GM12801 (cell line): Measurements from ENCODE around the gene LRRC49.

Experiments
- TF ChIP-seq, protein P1 (sequence below): IDR thresholded peaks from one replicate; pipeline ENCODE4 v1.5.1; 2011; ENCODE audit warnings: control low read depth; ENCODE audit not compliant: insufficient read length; ENCODE audit errors: extremely low read depth

LRRC49 gene

DNA sequence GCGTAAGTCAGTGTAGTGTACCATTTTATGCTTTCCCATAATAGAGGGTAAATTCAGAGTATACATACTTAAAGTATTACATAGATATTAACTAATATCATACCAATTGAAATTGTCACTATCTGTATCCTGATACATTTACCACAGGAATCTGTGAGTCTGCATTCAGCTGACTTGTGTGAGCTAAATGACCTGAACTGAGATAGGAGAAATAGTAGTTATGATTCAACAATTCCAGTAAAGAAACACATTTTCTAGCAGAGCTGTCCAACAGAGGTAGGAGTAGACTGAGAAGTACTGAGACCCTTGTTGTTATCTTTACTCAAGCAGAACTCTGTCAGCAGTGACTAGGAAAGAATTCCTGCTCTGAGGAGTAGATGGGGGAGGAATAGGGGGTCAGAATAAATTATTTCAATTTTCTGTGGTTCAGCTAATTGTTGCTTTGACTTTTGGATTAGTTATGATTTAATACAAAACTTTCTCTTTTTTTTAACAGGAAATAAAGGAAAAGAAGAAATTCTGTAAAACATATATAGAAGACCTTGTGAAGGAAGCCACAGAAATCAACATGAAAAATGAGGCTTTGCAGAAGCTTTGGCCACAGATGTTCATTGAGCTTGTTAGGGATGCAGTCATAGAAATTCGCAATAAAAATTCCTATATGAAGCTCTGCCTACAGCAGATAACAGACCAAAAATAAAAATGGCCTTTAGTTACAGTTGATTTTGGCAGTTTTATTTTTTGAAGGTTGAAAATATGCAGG, 156.5 kb downstream of the LRRC49 start:
- TF ChIP-seq, protein P1, sequence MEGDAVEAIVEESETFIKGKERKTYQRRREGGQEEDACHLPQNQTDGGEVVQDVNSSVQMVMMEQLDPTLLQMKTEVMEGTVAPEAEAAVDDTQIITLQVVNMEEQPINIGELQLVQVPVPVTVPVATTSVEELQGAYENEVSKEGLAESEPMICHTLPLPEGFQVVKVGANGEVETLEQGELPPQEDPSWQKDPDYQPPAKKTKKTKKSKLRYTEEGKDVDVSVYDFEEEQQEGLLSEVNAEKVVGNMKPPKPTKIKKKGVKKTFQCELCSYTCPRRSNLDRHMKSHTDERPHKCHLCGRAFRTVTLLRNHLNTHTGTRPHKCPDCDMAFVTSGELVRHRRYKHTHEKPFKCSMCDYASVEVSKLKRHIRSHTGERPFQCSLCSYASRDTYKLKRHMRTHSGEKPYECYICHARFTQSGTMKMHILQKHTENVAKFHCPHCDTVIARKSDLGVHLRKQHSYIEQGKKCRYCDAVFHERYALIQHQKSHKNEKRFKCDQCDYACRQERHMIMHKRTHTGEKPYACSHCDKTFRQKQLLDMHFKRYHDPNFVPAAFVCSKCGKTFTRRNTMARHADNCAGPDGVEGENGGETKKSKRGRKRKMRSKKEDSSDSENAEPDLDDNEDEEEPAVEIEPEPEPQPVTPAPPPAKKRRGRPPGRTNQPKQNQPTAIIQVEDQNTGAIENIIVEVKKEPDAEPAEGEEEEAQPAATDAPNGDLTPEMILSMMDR = no peak

DNA sequence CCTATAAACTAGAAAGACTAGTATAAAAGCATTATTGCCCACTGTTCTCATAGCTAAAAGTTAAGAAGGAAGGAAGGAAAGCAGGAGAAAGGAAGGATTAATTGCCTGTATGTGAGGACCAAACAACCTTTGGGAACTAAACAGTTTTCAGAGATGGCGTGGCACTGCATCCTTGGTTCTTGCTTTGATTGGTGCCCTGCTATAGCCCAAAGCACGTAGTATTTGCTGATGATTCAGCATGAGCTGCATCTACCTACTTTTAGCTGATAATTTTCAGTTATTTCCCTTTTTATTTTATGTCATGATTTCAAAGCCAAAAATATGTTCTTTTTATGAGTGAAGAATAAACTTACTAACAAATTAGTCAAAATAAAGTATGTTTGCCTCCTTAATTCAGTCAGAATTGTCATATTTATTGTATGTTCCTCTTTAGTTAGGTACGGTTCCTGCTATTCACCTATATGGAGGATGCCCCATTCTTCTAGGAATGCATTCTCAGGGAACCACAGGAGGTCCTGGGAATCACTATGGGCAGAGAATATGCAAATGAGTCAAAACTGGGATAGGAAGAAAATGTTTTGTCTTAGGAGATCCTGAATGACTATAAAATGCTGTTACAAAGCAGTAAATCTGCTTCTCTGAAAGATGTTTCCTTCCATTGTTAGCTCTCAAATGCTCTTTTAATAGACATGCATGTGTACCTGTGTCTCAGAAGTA, 157.2 kb downstream of the LRRC49 start:
- TF ChIP-seq, protein P1 = no peak

DNA sequence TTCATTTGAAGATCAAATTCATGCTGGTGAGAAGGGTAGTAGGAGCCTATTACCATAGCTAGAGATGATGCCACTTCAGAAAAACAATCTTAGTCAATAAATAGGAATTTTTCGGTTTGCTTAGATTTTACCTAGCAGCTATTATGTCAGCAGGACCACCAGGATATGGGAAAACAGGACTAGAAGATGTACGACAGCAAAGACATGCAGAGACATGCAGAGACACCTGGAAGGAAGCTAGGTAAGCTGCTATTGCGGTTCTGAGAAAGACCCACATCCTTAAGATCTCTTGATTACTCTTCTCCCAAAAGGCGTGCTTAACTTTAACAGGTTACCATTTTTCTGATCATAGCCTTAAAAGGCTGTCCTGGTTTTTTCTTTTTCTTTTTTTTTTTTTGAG, 157.8 kb downstream of the LRRC49 start:
- TF ChIP-seq, protein P1 = no peak

DNA sequence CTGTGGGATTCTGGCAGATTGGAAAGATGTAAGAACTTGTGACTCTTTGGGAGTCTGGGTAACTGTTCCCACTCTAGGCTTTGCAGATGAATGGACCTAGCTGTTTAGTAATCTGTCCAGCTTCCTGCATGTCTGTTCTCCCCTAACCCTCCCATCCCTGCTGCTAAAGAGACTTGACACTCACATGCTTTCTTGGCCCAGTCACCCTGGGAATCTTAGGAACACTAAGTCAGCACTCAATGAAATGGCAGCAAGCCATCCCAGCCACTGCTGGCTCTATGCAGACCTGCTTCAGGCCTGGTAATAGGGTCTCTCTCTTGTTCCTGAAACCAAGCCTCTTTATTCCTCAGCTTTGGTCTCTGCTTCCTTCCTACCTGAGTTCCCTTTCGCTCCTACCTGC, 158.9 kb downstream of the LRRC49 start:
- TF ChIP-seq, protein P1 = no peak

DNA sequence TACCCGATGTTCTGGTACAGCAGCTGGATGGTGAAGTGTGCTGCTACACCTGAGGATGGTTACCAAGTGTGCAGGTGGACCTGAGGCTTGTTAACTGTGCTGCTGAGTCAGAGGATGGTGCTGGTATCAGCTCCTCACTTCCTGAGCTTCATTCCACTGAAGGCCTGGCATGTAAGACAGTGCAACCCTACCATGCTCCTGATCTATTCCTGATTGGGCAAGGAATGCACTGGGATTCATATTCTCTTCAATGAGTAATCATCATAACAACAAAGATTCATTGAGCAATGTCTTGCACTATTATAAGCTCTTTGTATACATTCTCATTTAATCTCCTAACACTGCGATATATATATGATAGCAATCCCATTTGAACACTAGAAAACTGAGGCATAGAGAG, 159.7 kb downstream of the LRRC49 start:
- TF ChIP-seq, protein P1 = no peak

DNA sequence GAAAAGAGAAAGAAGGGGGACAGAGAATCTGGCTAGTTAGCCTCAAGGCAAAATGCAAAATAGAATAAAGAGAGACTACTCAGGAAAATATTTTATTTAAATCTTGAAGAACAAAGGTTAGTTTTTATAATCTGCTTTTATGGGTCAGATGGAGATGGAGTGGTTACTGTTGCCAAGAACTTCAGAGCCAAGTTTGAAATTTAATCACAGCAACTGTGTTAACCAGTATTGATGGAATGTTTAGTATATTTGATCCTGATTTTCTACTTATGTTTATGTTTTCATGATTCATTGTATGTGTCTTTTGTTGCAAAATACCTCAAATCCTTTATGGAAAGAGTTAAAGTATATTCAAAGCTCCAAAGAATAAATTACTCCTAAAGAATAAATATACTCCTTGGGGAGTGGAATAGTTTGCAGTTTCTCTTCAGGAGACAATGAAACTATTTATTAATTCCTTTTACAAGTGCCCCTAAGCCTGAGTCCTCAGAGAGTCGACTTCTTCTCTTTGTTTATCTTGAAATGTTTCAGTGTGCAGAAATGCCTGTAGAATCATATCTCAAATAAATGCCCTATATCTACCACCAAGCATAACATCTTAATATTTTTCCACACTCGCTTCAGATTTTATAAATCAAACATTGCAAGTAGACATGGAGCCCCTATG, 161.8 kb downstream of the LRRC49 start:
- TF ChIP-seq, protein P1 = no peak

DNA sequence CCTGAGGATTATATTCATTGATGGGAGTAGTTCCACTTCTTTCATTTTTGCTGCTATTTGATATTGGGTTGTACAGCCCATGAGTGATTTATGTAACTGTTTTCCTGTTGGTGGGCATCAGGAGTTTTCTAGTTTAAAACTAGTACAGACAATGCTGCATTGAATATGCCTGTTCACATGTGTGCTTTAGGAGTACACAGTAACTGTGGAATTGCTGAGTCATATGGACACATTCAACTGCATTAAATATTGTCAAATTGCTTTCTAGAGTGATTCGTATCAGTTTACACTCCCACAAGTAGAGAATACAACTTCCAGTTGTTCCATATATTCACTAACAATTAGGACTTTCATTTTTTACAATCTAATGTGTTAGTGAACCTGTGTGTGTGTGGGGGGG, 162.8 kb downstream of the LRRC49 start:
- TF ChIP-seq, protein P1 = no peak
